ENCODE measurements around the gene GPRASP3. TPM values are rescaled to one million over a fixed set of nuclear protein-coding genes. Genes with fewer than 3 reads are reported as not detected.
"Not testable (repeated sequence)": the region's sequence is repeated elsewhere in the genome, so short reads cannot be mapped to it uniquely, and the experiment has no call there.

The GPRASP3 gene
- 3.2 and 3.3 TPM in 2 replicates for total RNA-seq

GRCh38 chrX:102720237-102721168 is at the start of gene GPRASP3:
Gene GPRASP3, plus strand, starts transcription at chrX:102720743. Its CDS starts 28,253 bp downstream, at chrX:102748996.
- H3K27ac ChIP-seq (ENCODE audit: low read depth, low read length), result no peak within 1 kb of the TSS
- no peaks in the 10 kb centered on the region for H3K36me3 ChIP-seq (ENCODE audit: insufficient read depth, low read length)
- no peaks in the 10 kb centered on the region for H4K20me1 ChIP-seq (ENCODE audit: insufficient read depth, low read length)
- no peaks in the 10 kb centered on the region for H3K4me1 ChIP-seq (ENCODE audit: insufficient read depth, low read length)
- H3K27me3 ChIP-seq (ENCODE audit: insufficient read depth, low read length), result no peaks in the 10 kb centered on the region
- H3K79me2 ChIP-seq (ENCODE audit: insufficient read depth, low read length), result no peaks in the 10 kb centered on the region
- no peak for DNase-seq (ENCODE audit: insufficient read length, low spot score, missing footprints)
- no peak for TF ChIP-seq CTCF (IDR thresholded peaks at IDR 0.05; ENCODE audit: extremely low read depth, low read depth, low read length)
- no peaks in the 10 kb centered on the region for H3K9me3 ChIP-seq (ENCODE audit: low read depth, low read length)
- peak within 1 kb of the TSS; percentile 61 for H3K4me2 ChIP-seq (ENCODE audit: insufficient read depth, low read length)
- H3K4me3 ChIP-seq (ENCODE audit: insufficient read depth, low read length), result peak within 1 kb of the TSS; percentile 52
- peak within 1 kb of the TSS; percentile 25 for H2AFZ ChIP-seq (ENCODE audit: low read length)

- Histone ChIP-seq H3K27ac (ENCODE audit: low read depth, low read length) (peak overlapping the region; percentile 32), H3K79me2 (ENCODE audit: insufficient read depth, low read length) (no peaks in the 10 kb centered on the region), H3K4me3 (ENCODE audit: insufficient read depth, low read length) (no peak overlapping the region), H3K9me3 (ENCODE audit: low read depth, low read length) (no peaks in the 10 kb centered on the region), H4K20me1 (ENCODE audit: insufficient read depth, low read length) (no peaks in the 10 kb centered on the region), H3K27me3 (ENCODE audit: insufficient read depth, low read length) (no peaks in the 10 kb centered on the region), H3K36me3 (ENCODE audit: insufficient read depth, low read length) (no peaks in the 10 kb centered on the region), H3K4me1 (ENCODE audit: insufficient read depth, low read length) (no peaks in the 10 kb centered on the region), H2AFZ (ENCODE audit: low read length) (no peak overlapping the region), H3K4me2 (ENCODE audit: insufficient read depth, low read length) (no peak overlapping the region)
- no peak for TF ChIP-seq CTCF (IDR thresholded peaks at IDR 0.05; ENCODE audit: extremely low read depth, low read depth, low read length)
- no peak for DNase-seq (ENCODE audit: insufficient read length, low spot score, missing footprints)
Measured at GRCh38 chrX:102672856-102673255, 47.7 kb upstream of the GPRASP3 start.

- H3K79me2 ChIP-seq (ENCODE audit: insufficient read depth, low read length); H4K20me1 ChIP-seq (ENCODE audit: insufficient read depth, low read length); H3K36me3 ChIP-seq (ENCODE audit: insufficient read depth, low read length); H3K27ac ChIP-seq (ENCODE audit: low read depth, low read length); DNase-seq (ENCODE audit: insufficient read length, low spot score, missing footprints); H3K9me3 ChIP-seq (ENCODE audit: low read depth, low read length); H3K4me2 ChIP-seq (ENCODE audit: insufficient read depth, low read length); H3K4me3 ChIP-seq (ENCODE audit: insufficient read depth, low read length); H3K4me1 ChIP-seq (ENCODE audit: insufficient read depth, low read length); H3K27me3 ChIP-seq (ENCODE audit: insufficient read depth, low read length); H2AFZ ChIP-seq (ENCODE audit: low read length): not testable (repeated sequence)
Measured at GRCh38 chrX:102677479-102677878, 43.1 kb upstream of the GPRASP3 start.

GRCh38 chrX:102684772-102685520 is 35.6 kb upstream of the GPRASP3 start:
- DNase-seq (ENCODE audit: insufficient read length, low spot score, missing footprints), result no peak
- H3K79me2 ChIP-seq (ENCODE audit: insufficient read depth, low read length), result no peaks in the 10 kb centered on the region

More at GRCh38 chrX:102684772-102685520, 35.6 kb upstream of the GPRASP3 start:
- TF ChIP-seq CTCF (IDR thresholded peaks at IDR 0.05; ENCODE audit: extremely low read depth, low read depth, low read length), result no peak
- H2AFZ ChIP-seq (ENCODE audit: low read length), result no peak overlapping the region
- no peak overlapping the region for H3K27ac ChIP-seq (ENCODE audit: low read depth, low read length)
- H4K20me1 ChIP-seq (ENCODE audit: insufficient read depth, low read length), result no peaks in the 10 kb centered on the region
- H3K4me2 ChIP-seq (ENCODE audit: insufficient read depth, low read length), result no peak overlapping the region
- no peak overlapping the region for H3K4me3 ChIP-seq (ENCODE audit: insufficient read depth, low read length)
- H3K9me3 ChIP-seq (ENCODE audit: low read depth, low read length), result no peaks in the 10 kb centered on the region
- no peaks in the 10 kb centered on the region for H3K36me3 ChIP-seq (ENCODE audit: insufficient read depth, low read length)
- no peaks in the 10 kb centered on the region for H3K27me3 ChIP-seq (ENCODE audit: insufficient read depth, low read length)
- H3K4me1 ChIP-seq (ENCODE audit: insufficient read depth, low read length), result no peaks in the 10 kb centered on the region

All from osteoblast (primary cell).